Measurements from ENCODE around the gene SPARCL1. TPM values are rescaled to one million over a fixed set of nuclear protein-coding genes. Genes with fewer than 3 reads are reported as not detected.

The SPARCL1 gene
- total and polyA plus RNA-seq, 9 of the 15 experiments (the other 6 are each of a cell fraction or from before 2014, with no cell fraction given), result 0.03 to 0.71 (median 0.05) TPM; not detected in 3

DNA sequence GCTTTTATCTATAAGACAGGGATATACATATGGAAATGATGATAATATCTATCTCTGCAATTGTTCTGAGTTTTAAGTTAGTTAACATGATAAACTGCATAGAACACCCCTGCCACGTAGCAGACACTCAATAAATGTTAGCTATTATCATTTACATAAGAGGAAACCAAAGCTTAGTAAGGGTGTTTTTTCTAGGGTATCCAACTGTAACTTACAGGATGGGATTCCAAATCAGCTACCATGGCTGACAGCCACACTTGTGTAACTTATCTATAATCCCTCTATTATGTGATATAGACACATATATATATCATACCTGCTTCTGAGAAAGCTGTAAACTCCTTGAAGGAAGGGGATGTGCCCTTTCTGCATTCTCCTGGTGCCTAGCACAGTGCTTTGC lies 1.1 kb upstream of the SPARCL1 start:
- H3K27me3 ChIP-seq (ENCODE audit: control insufficient read depth in 2 of 2, insufficient read depth in 2 of 2, low read length in 2 of 2), result no peaks in the 10 kb centered on the region
- no TSS peak for BruUV-seq (replicated peaks)
- H3K9me3 ChIP-seq (replicated peaks; ENCODE audit: control insufficient read depth, insufficient read depth, low read depth, low read length), result no peaks in the 10 kb centered on the region
- H2AFZ ChIP-seq (ENCODE audit: low read depth, low read length), result no peak overlapping the region
- no peaks in the 10 kb centered on the region for H3K9me1 ChIP-seq (ENCODE audit: control insufficient read depth, insufficient read depth, low read length)
- no peak for FAIRE-seq
- H3K27ac ChIP-seq (ENCODE audit: extremely low read depth, low read depth, low read length), result no peak overlapping the region
- H3K4me2 ChIP-seq (ENCODE audit: insufficient read depth, low read length), result no peak overlapping the region
- intact Hi-C loops (cut with micrococcal nuclease) (no loop called here), in situ Hi-C loops (cut with MboI) (no loop called here)
- H3K4me1 ChIP-seq (replicated peaks in 1 of 2; ENCODE audit: control insufficient read depth in 2 of 2, insufficient read depth in 2 of 2, low read length in 2 of 2), result no peaks in the 10 kb centered on the region
- H4K20me1 ChIP-seq (replicated peaks; ENCODE audit: control insufficient read depth, insufficient read depth, low read length), result no peaks in the 10 kb centered on the region
- WGBS (ENCODE audit: insufficient coverage, low coverage, missing lambda C conversion rate), result 12% methylated on average over 1 of the region's 1 CpG
- ATAC-seq, result no peak
- H3K36me3 ChIP-seq (ENCODE audit: control insufficient read depth, insufficient read depth, low read length), result no peaks in the 10 kb centered on the region
- H3K9ac ChIP-seq (ENCODE audit: insufficient read depth in 1 of 2, low read depth in 2 of 2, low read length in 2 of 2), result no peak overlapping the region
- ChIA-PET POLR2A (interaction anchor here (0.6 kb wide), 1 partner anchor 380 kb away, joined by 3 read pairs; no protein-coding TSS in a partner anchor), CTCF (ENCODE audit: low intra/inter-chr PET ratio) (no interaction called here)
- no peaks in the 10 kb centered on the region for H3K79me2 ChIP-seq (ENCODE audit: control insufficient read depth, insufficient read depth, low read length)
- no peak overlapping the region for H3K4me3 ChIP-seq
- DNase-seq (ENCODE audit: extremely low read depth in 1 of 4, low spot score in 3 of 4), result no peak
- TF ChIP-seq ARNT (IDR thresholded peaks at IDR 0.05) (no peak), TARDBP (IDR thresholded peaks at IDR 0.05) (no peak), ZNF695 (CRISPR knock-in tag; IDR thresholded peaks at IDR 0.05) (no peak), ZEB2 (IDR thresholded peaks at IDR 0.05) (no peak), NONO (IDR thresholded peaks at IDR 0.05; ENCODE audit: low read depth in 2 of 2, low read length in 1 of 2) (no peak), NR3C1 (CRISPR knock-in tag; IDR thresholded peaks at IDR 0.05) (no peak), HNRNPH1 (optimal IDR thresholded peaks at IDR 0.05; ENCODE audit: low read depth, low read length) (no peak), TAF7 (tag; IDR thresholded peaks at IDR 0.05) (no peak)
- TF ChIP-seq, protein P1, sequence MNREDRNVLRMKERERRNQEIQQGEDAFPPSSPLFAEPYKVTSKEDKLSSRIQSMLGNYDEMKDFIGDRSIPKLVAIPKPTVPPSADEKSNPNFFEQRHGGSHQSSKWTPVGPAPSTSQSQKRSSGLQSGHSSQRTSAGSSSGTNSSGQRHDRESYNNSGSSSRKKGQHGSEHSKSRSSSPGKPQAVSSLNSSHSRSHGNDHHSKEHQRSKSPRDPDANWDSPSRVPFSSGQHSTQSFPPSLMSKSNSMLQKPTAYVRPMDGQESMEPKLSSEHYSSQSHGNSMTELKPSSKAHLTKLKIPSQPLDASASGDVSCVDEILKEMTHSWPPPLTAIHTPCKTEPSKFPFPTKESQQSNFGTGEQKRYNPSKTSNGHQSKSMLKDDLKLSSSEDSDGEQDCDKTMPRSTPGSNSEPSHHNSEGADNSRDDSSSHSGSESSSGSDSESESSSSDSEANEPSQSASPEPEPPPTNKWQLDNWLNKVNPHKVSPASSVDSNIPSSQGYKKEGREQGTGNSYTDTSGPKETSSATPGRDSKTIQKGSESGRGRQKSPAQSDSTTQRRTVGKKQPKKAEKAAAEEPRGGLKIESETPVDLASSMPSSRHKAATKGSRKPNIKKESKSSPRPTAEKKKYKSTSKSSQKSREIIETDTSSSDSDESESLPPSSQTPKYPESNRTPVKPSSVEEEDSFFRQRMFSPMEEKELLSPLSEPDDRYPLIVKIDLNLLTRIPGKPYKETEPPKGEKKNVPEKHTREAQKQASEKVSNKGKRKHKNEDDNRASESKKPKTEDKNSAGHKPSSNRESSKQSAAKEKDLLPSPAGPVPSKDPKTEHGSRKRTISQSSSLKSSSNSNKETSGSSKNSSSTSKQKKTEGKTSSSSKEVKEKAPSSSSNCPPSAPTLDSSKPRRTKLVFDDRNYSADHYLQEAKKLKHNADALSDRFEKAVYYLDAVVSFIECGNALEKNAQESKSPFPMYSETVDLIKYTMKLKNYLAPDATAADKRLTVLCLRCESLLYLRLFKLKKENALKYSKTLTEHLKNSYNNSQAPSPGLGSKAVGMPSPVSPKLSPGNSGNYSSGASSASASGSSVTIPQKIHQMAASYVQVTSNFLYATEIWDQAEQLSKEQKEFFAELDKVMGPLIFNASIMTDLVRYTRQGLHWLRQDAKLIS (CRISPR knock-in tag; IDR thresholded peaks at IDR 0.05), result no peak
- TF ChIP-seq, protein P2, sequence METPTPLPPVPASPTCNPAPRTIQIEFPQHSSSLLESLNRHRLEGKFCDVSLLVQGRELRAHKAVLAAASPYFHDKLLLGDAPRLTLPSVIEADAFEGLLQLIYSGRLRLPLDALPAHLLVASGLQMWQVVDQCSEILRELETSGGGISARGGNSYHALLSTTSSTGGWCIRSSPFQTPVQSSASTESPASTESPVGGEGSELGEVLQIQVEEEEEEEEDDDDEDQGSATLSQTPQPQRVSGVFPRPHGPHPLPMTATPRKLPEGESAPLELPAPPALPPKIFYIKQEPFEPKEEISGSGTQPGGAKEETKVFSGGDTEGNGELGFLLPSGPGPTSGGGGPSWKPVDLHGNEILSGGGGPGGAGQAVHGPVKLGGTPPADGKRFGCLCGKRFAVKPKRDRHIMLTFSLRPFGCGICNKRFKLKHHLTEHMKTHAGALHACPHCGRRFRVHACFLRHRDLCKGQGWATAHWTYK (CRISPR knock-in tag; IDR thresholded peaks at IDR 0.05), result no peak
- TF ChIP-seq, protein P3, sequence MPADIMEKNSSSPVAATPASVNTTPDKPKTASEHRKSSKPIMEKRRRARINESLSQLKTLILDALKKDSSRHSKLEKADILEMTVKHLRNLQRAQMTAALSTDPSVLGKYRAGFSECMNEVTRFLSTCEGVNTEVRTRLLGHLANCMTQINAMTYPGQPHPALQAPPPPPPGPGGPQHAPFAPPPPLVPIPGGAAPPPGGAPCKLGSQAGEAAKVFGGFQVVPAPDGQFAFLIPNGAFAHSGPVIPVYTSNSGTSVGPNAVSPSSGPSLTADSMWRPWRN (IDR thresholded peaks at IDR 0.05; ENCODE audit: low read depth), result no peak
- TF ChIP-seq, protein P4, sequence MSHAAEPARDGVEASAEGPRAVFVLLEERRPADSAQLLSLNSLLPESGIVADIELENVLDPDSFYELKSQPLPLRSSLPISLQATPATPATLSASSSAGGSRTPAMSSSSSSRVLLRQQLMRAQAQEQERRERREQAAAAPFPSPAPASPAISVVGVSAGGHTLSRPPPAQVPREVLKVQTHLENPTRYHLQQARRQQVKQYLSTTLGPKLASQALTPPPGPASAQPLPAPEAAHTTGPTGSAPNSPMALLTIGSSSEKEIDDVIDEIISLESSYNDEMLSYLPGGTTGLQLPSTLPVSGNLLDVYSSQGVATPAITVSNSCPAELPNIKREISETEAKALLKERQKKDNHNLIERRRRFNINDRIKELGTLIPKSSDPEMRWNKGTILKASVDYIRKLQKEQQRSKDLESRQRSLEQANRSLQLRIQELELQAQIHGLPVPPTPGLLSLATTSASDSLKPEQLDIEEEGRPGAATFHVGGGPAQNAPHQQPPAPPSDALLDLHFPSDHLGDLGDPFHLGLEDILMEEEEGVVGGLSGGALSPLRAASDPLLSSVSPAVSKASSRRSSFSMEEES (CRISPR knock-in tag; IDR thresholded peaks at IDR 0.05), result no peak
- TF ChIP-seq, protein P5, sequence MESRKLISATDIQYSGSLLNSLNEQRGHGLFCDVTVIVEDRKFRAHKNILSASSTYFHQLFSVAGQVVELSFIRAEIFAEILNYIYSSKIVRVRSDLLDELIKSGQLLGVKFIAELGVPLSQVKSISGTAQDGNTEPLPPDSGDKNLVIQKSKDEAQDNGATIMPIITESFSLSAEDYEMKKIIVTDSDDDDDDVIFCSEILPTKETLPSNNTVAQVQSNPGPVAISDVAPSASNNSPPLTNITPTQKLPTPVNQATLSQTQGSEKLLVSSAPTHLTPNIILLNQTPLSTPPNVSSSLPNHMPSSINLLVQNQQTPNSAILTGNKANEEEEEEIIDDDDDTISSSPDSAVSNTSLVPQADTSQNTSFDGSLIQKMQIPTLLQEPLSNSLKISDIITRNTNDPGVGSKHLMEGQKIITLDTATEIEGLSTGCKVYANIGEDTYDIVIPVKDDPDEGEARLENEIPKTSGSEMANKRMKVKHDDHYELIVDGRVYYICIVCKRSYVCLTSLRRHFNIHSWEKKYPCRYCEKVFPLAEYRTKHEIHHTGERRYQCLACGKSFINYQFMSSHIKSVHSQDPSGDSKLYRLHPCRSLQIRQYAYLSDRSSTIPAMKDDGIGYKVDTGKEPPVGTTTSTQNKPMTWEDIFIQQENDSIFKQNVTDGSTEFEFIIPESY (CRISPR knock-in tag; IDR thresholded peaks at IDR 0.05), result no peak
- TF ChIP-seq, protein P6, sequence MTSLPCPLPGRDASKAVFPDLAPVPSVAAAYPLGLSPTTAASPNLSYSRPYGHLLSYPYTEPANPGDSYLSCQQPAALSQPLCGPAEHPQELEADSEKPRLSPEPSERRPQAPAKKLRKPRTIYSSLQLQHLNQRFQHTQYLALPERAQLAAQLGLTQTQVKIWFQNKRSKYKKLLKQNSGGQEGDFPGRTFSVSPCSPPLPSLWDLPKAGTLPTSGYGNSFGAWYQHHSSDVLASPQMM (CRISPR knock-in tag; IDR thresholded peaks at IDR 0.05), result no peak

All from K562 (cell line).